ENCODE results near the gene RAB36.

RAB36 gene

DNA sequence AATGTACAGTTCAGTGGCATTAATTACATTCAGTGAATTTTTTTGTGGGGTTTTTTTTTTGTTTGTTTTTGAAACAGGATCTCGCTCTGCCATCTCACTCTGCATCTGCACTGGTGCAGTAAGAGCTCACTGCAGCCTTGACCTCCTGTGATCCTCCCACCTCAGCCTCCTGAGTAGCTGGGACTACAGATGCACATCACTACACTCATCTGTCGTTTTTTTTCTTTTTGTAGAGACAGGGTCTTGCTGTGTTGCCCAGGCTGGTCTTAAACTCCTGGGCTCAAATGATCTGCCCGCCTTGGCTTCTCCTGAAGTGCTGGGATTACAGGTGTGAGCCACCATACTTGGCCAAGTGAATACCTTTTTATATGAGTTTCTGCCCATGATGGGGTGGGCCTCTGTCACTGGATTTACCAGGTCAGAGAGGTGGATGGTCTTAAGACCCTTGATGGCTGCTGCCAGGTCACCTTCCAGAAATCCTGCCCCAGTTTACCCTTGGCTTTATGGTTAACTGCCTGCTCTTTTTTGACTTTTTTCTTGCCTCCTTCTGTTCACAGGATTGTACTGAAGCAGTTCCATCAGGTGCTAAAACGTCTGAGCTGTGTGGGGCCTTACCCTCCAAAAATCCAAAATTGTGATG is 57.7 kb downstream of the RAB36 start:
- peaks cover 4% of the 10 kb centered on the region; the same call in 1 of the 2 replicates for H3F3A ChIP-seq (ENCODE audit: insufficient read depth, low read length)
- H3K36me3 ChIP-seq (replicated peaks; ENCODE audit: insufficient read depth, low read length), result peaks cover 3% of the 10 kb centered on the region; the same call in 1 of the 2 replicates
- H3K9ac ChIP-seq (ENCODE audit: low read length), result no peak overlapping the region
- no peak overlapping the region for H3K4me2 ChIP-seq (ENCODE audit: low read depth, low read length)
- no peak for TF ChIP-seq EZH2phosphoT487 (IDR thresholded peaks at IDR 0.05; ENCODE audit: low read length)
- no peak for TF ChIP-seq EZH2 (optimal IDR thresholded peaks at IDR 0.05; ENCODE audit: low read depth, low read length)
- peaks cover 70% of the 10 kb centered on the region for H4K20me1 ChIP-seq (ENCODE audit: insufficient read depth, low read length)
- no peaks in the 10 kb centered on the region for H3K9me2 ChIP-seq (replicated peaks; ENCODE audit: insufficient read depth, low read length)
- peaks cover 100% of the 10 kb centered on the region for H3K79me2 ChIP-seq (ENCODE audit: low read length)
- H3K9me3 ChIP-seq (replicated peaks; ENCODE audit: insufficient read depth, low read length), result no peaks in the 10 kb centered on the region
- no peaks in the 10 kb centered on the region for H3K27me3 ChIP-seq (replicated peaks; ENCODE audit: insufficient read depth, low read length)
- H3K4me1 ChIP-seq (ENCODE audit: low read length), result peaks cover 27% of the 10 kb centered on the region
- H2AFZ ChIP-seq (ENCODE audit: low read length), result no peak overlapping the region
- H3K27ac ChIP-seq (ENCODE audit: low read length), result no peak overlapping the region
- no peak for DNase-seq
- H3K4me3 ChIP-seq (ENCODE audit: low read length), result no peak overlapping the region

DNA sequence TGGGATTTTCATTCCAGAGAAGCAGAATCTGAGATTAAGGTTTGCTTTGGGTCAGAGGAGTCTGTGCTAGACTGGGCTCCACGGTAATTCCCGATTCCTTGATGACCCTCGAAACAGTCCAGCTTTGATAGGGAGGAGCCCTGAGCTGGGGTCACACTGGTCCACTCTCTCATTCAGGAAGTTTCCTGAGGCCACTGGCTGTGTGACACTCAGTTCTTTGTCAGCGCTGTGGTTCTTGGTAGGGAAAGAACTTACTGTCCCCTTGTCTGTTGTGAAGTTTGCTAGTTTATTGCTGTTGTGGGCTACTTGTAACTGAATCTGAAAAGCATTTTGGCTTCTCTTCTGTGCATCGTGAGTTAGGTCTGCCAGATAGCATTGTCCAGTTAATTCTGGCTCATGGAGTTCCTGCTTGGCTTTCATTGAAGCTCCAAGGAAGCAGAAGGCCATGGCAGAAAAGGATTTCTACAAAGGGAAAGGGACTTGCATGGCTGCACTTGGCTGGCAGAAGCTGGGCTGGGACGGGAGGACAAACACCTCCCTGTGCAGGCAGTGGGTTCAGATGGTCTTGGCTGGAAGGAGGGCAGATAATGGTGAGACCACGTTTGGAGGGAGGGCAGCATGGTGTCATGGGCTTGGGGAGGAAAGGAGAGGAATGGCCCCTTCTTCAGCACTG is 58.3 kb downstream of the RAB36 start:
- H3K9me3 ChIP-seq (replicated peaks; ENCODE audit: insufficient read depth, low read length), result no peaks in the 10 kb centered on the region
- no peak overlapping the region for H2AFZ ChIP-seq (ENCODE audit: low read length)
- peaks cover 63% of the 10 kb centered on the region for H4K20me1 ChIP-seq (ENCODE audit: insufficient read depth, low read length)
- H3K36me3 ChIP-seq (replicated peaks; ENCODE audit: insufficient read depth, low read length), result peaks cover 3% of the 10 kb centered on the region; the same call in 1 of the 2 replicates
- H3K4me1 ChIP-seq (ENCODE audit: low read length), result peaks cover 27% of the 10 kb centered on the region
- no peak overlapping the region for H3K4me2 ChIP-seq (ENCODE audit: low read depth, low read length)
- DNase-seq, result no peak
- H3K9me2 ChIP-seq (replicated peaks; ENCODE audit: insufficient read depth, low read length), result no peaks in the 10 kb centered on the region
- H3K4me3 ChIP-seq (ENCODE audit: low read length), result no peak overlapping the region
- TF ChIP-seq EZH2phosphoT487 (IDR thresholded peaks at IDR 0.05; ENCODE audit: low read length) (no peak), EZH2 (optimal IDR thresholded peaks at IDR 0.05; ENCODE audit: low read depth, low read length) (no peak)
- TF ChIP-seq, protein P1, sequence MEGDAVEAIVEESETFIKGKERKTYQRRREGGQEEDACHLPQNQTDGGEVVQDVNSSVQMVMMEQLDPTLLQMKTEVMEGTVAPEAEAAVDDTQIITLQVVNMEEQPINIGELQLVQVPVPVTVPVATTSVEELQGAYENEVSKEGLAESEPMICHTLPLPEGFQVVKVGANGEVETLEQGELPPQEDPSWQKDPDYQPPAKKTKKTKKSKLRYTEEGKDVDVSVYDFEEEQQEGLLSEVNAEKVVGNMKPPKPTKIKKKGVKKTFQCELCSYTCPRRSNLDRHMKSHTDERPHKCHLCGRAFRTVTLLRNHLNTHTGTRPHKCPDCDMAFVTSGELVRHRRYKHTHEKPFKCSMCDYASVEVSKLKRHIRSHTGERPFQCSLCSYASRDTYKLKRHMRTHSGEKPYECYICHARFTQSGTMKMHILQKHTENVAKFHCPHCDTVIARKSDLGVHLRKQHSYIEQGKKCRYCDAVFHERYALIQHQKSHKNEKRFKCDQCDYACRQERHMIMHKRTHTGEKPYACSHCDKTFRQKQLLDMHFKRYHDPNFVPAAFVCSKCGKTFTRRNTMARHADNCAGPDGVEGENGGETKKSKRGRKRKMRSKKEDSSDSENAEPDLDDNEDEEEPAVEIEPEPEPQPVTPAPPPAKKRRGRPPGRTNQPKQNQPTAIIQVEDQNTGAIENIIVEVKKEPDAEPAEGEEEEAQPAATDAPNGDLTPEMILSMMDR (IDR thresholded peaks at IDR 0.05; ENCODE audit: low read length), result no peak
- no peak overlapping the region for H3K27ac ChIP-seq (ENCODE audit: low read length)
- H3K79me2 ChIP-seq (ENCODE audit: low read length), result peaks cover 100% of the 10 kb centered on the region
- H3K27me3 ChIP-seq (replicated peaks; ENCODE audit: insufficient read depth, low read length), result no peaks in the 10 kb centered on the region
- H3F3A ChIP-seq (ENCODE audit: insufficient read depth, low read length), result peaks cover 4% of the 10 kb centered on the region; the same call in 1 of the 2 replicates
- no peak overlapping the region for H3K9ac ChIP-seq (ENCODE audit: low read length)

DNA sequence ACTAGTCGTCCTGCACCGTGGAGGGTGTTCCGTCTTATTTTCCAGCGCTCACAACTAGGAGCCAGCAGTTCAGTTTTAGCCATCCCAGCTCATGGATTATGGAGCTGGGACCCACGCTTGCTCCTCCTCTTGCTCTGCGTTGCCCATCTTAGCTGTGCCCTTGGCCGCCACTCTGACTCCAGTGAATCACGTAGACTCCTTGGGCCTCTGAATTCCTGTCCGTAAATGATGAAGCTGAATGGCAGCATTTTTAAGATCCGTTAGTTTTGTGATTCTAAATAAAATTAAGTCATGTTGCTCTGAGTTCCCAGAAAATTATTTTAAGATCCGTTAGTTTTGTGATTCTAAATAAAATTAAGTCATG is 58.8 kb downstream of the RAB36 start:
- no peaks in the 10 kb centered on the region; the same call in 1 of the 2 replicates for H3K36me3 ChIP-seq (replicated peaks; ENCODE audit: insufficient read depth, low read length)
- H3K9ac ChIP-seq (ENCODE audit: low read length), result no peak overlapping the region
- H3K9me2 ChIP-seq (replicated peaks; ENCODE audit: insufficient read depth, low read length), result no peaks in the 10 kb centered on the region
- TF ChIP-seq EZH2 (optimal IDR thresholded peaks at IDR 0.05; ENCODE audit: low read depth, low read length) (no peak), EZH2phosphoT487 (IDR thresholded peaks at IDR 0.05; ENCODE audit: low read length) (no peak)
- TF ChIP-seq, protein P1 (IDR thresholded peaks at IDR 0.05; ENCODE audit: low read length), result no peak
- no peak overlapping the region for H3K4me2 ChIP-seq (ENCODE audit: low read depth, low read length)
- no peak overlapping the region for H3K4me3 ChIP-seq (ENCODE audit: low read length)
- no peak overlapping the region for H3K27ac ChIP-seq (ENCODE audit: low read length)
- peaks cover 4% of the 10 kb centered on the region; the same call in 1 of the 2 replicates for H3F3A ChIP-seq (ENCODE audit: insufficient read depth, low read length)
- H2AFZ ChIP-seq (ENCODE audit: low read length), result no peak overlapping the region
- H3K4me1 ChIP-seq (ENCODE audit: low read length), result peaks cover 27% of the 10 kb centered on the region
- DNase-seq, result no peak
- H4K20me1 ChIP-seq (ENCODE audit: insufficient read depth, low read length), result peaks cover 63% of the 10 kb centered on the region
- no peaks in the 10 kb centered on the region for H3K27me3 ChIP-seq (replicated peaks; ENCODE audit: insufficient read depth, low read length)
- H3K79me2 ChIP-seq (ENCODE audit: low read length), result peaks cover 100% of the 10 kb centered on the region
- no peaks in the 10 kb centered on the region for H3K9me3 ChIP-seq (replicated peaks; ENCODE audit: insufficient read depth, low read length)
